ENCODE data around the gene POR.
"Not testable (repeated sequence)": the region's sequence is repeated elsewhere in the genome, so short reads cannot be mapped to it uniquely, and the experiment has no call there.

The POR gene

GRCh38 chr7:75884476-75884875 lies 30.5 kb upstream of the POR start:
- DNase-seq (ENCODE audit: low spot score), result no peak
- FAIRE-seq, result no peak

GRCh38 chr7:75885036-75885435 lies 29.9 kb upstream of the POR start:
- FAIRE-seq, result no peak
- DNase-seq (ENCODE audit: low spot score), result no peak

- no peak for DNase-seq (ENCODE audit: low spot score)
- no peak for FAIRE-seq
Observed at GRCh38 chr7:75887669-75888369, 27.1 kb upstream of the POR start.

GRCh38 chr7:75888464-75889222 lies 26.3 kb upstream of the POR start:
- DNase-seq (ENCODE audit: low spot score) (no peak), FAIRE-seq (no peak)

- DNase-seq (ENCODE audit: low spot score) (no peak), FAIRE-seq (no peak)
Observed at GRCh38 chr7:75889223-75889825, 25.6 kb upstream of the POR start.

- FAIRE-seq (no peak), DNase-seq (ENCODE audit: low spot score) (peak; percentile 12)
Observed at GRCh38 chr7:75889826-75890225, 25.1 kb upstream of the POR start.

- FAIRE-seq; DNase-seq (ENCODE audit: low spot score): not testable (repeated sequence)
Observed at GRCh38 chr7:75891237-75891636, 23.7 kb upstream of the POR start.

- DNase-seq (ENCODE audit: low spot score) (no peak), FAIRE-seq (no peak)
Observed at GRCh38 chr7:75891815-75892411, 23.0 kb upstream of the POR start.

GRCh38 chr7:75892634-75893272 lies 22.2 kb upstream of the POR start:
- DNase-seq (ENCODE audit: low spot score), result no peak
- no peak for FAIRE-seq

GRCh38 chr7:75896803-75897327 lies 18.1 kb upstream of the POR start:
- FAIRE-seq, result no peak

GRCh38 chr7:75900617-75901315 lies 14.2 kb upstream of the POR start:
- FAIRE-seq, result no peak
- DNase-seq (ENCODE audit: low spot score), result no peak

More at GRCh38 chr7:75896803-75897327, 18.1 kb upstream of the POR start:
- no peak for DNase-seq (ENCODE audit: low spot score)

- peak; percentile 41 for DNase-seq (ENCODE audit: low spot score)
- no peak for FAIRE-seq
Observed at GRCh38 chr7:75905785-75906604, 9.0 kb upstream of the POR start.

GRCh38 chr7:75906991-75907667 lies 7.8 kb upstream of the POR start:
- no peak for FAIRE-seq
- no peak for DNase-seq (ENCODE audit: low spot score)

- DNase-seq (ENCODE audit: low spot score); FAIRE-seq: not testable (repeated sequence)
Observed at GRCh38 chr7:75907668-75908039, 7.3 kb upstream of the POR start.

GRCh38 chr7:75909521-75910132 lies 5.3 kb upstream of the POR start:
- DNase-seq (ENCODE audit: low spot score), result no peak
- FAIRE-seq, result no peak

GRCh38 chr7:75911186-75911585 lies 3.8 kb upstream of the POR start:
- FAIRE-seq, result not testable (repeated sequence)

GRCh38 chr7:75913437-75913836 lies 1.5 kb upstream of the POR start:
- FAIRE-seq (no peak), DNase-seq (ENCODE audit: low spot score) (no peak)

More at GRCh38 chr7:75911186-75911585, 3.8 kb upstream of the POR start:
- not testable (repeated sequence) for DNase-seq (ENCODE audit: low spot score)

GRCh38 chr7:75914169-75914654 lies 743 bp upstream of the POR start:
- FAIRE-seq, result no peak
- DNase-seq (ENCODE audit: low spot score), result no peak
